Bronchial epithelial cell (primary cell): ENCODE data around the gene IL1R1. TPM values are rescaled to one million over a fixed set of nuclear protein-coding genes. Genes with fewer than 3 reads are reported as not detected.
"Not testable (repeated sequence)": the region's sequence is repeated elsewhere in the genome, so short reads cannot be mapped to it uniquely, and the experiment has no call there.

Experiments
- DNase-seq: peaks from one replicate; pipeline ENCODE4 v3.0.0-alpha.2; 2010; ENCODE audit warnings: low read depth
- FAIRE-seq: peaks from 2 replicates; lab custom pipeline; 2011; peaks lifted over from hg19 to GRCh38; lab: Jason Lieb, UNC
- H3K27me3 ChIP-seq: 2 replicates; pipeline ENCODE4 v1.5.1; 2011; ENCODE audit warnings: low read length; ENCODE audit not compliant: control insufficient read depth, insufficient read depth
- H3K36me3 ChIP-seq: 2 replicates; pipeline ENCODE4 v1.5.1; 2011; ENCODE audit warnings: low read length; ENCODE audit not compliant: control insufficient read depth, insufficient read depth
- H3K4me3 ChIP-seq: 2 replicates; pipeline ENCODE4 v1.5.1; 2011; ENCODE audit warnings: mild to moderate bottlenecking, low read depth, low read length, control low read depth
- CTCF ChIP-seq: IDR thresholded peaks from 2 replicates; pipeline ENCODE4 v1.5.1; 2011; ENCODE audit warnings: mild to moderate bottlenecking, moderate library complexity, low read length, control low read depth, inconsistent platforms; ENCODE audit not compliant: insufficient read depth, severe bottlenecking
- total RNA-seq: library from RNA; depleted of rRNA; stranded (reverse); fragments of >200 nt; gene quantifications from 2 replicates; pipeline ENCODE4 v1.2.1, GENCODE V29; 2014

IL1R1 gene
- total RNA-seq, 1 donor from 2014 or later: 1.6 TPM

DNA sequence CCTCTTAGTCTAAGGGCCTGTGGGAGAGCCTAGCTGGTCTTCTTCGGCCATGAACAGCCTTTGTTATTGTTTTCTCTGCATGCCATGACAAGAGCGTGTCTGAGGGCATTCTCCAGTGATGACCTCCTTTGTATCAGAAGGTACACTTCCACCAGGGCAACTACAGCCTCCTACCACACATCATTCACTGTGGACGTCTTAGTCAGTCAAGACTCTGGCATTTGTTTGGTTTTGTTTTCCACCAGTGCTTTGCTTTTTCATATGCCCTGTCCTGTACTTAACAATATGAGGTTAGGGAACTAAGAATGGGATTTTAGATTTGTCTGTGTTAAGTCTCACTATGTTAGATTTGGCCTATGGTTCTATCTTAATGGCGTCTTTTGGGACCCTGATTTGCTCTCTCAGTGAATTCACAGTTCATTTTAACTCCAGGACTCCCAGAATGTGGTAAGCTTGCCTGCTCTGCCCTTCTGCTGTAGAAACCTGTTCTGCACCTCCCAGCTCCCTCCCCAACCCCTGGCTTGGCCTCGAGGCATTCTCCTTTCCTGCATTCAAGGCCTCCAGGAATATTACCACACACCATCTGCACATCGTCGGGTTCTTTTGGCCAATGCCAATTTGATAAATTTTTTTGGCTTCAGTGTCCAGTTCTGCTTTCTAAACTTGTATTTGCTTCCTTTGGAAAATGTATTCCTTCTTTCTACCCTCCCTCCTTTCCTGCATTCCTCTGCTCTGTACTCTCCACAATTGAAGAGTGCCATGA lies 42.8 kb upstream of the IL1R1 start:
- FAIRE-seq (peak; percentile 40), DNase-seq (peak; percentile 32)
- TF ChIP-seq CTCF: no peak
- Histone ChIP-seq H3K27me3 (no peaks in the 10 kb centered on the region), H3K36me3 (no peaks in the 10 kb centered on the region), H3K4me3 (no peak overlapping the region)

GRCh38 chr2:102100371-102101096 lies 42.0 kb upstream of the IL1R1 start:
- FAIRE-seq: no peak
- no peak for TF ChIP-seq CTCF
- Histone ChIP-seq H3K27me3 (no peaks in the 10 kb centered on the region), H3K4me3 (no peak overlapping the region), H3K36me3 (no peaks in the 10 kb centered on the region)
- peak; percentile 92 for DNase-seq

- no peak for TF ChIP-seq CTCF
- no peak for FAIRE-seq
- H3K36me3 ChIP-seq: no peaks in the 10 kb centered on the region
Observed at GRCh38 chr2:102101097-102101848, 41.3 kb upstream of the IL1R1 start.

DNA sequence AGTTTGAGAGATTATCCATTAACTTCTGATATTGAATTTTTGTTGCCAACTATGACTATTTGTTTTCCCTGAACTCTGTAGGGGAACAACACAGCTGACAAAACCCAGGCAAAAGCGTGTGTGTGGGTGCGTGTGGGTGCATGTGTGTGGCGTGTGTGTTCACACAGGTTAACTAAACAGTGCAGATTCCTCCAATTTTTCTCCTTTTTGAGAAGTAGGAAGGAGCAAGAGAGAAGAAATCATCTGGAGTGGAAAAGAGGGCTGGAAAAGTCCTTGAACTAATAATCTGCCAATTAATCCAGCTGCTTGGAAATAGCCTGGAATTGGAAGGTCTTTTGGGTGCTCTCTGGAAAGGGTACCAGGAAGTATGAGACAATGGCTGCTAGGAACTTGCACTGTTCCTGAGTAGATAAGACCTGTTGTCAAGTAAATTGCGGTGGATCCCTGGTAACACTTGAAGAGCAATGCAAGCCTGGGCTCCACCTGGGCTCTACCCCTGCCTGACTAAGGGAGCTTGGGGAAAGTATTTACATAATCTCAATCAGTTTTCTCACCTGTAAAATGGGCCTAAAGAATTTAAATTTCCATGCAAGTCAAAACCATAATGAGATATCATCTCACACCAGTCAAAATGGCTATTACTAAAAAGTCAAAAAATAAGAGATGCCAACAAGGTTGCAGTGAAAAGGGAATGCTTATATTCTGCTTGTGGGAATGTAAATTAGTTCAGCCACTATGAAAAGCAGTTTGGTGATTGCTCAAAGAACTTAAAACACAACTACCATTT lies 40.5 kb upstream of the IL1R1 start:
- Histone ChIP-seq H3K27me3 (no peaks in the 10 kb centered on the region), H3K4me3 (no peak overlapping the region), H3K36me3 (no peaks in the 10 kb centered on the region)
- no peak for FAIRE-seq
- no peak for TF ChIP-seq CTCF
- DNase-seq: no peak

More at GRCh38 chr2:102101097-102101848, 41.3 kb upstream of the IL1R1 start:
- no peak for DNase-seq
- H3K27me3 ChIP-seq: no peaks in the 10 kb centered on the region
- H3K4me3 ChIP-seq: no peak overlapping the region

- not testable (repeated sequence) for H3K27me3 ChIP-seq, DNase-seq, FAIRE-seq
Observed at GRCh38 chr2:102102636-102102948, 40.0 kb upstream of the IL1R1 start.

More at GRCh38 chr2:102102636-102102948, 40.0 kb upstream of the IL1R1 start:
- not testable (repeated sequence) for H3K4me3 ChIP-seq, H3K36me3 ChIP-seq
